Endothelial cell (in vitro differentiated cells): ENCODE data around the gene OTOF. TPM values are rescaled to one million over a fixed set of nuclear protein-coding genes. Genes with fewer than 3 reads are reported as not detected.

Source experiments
- DNase-seq: peaks from one replicate; pipeline ENCODE4 v3.0.0; 2021; ENCODE audit warnings: low spot score
- H3K27ac Mint-ChIP-seq: one replicate; pipeline ENCODE4 v1.8.0; 2021; ENCODE audit warnings: mixed read lengths, inconsistent platforms; ENCODE audit not compliant: unreplicated experiment
- H3K27me3 Mint-ChIP-seq: one replicate; pipeline ENCODE4 v1.8.0; 2021; ENCODE audit warnings: mild to moderate bottlenecking, moderate library complexity, mixed read lengths, inconsistent platforms; ENCODE audit not compliant: unreplicated experiment
- H3K36me3 Mint-ChIP-seq: one replicate; pipeline ENCODE4 v1.8.0; 2021; ENCODE audit warnings: mild to moderate bottlenecking, low read depth, mixed read lengths, inconsistent platforms; ENCODE audit not compliant: unreplicated experiment
- H3K4me1 Mint-ChIP-seq: one replicate; pipeline ENCODE4 v1.8.0; 2021; ENCODE audit warnings: mild to moderate bottlenecking, mixed read lengths, inconsistent platforms; ENCODE audit not compliant: unreplicated experiment
- H3K4me3 Mint-ChIP-seq: one replicate; pipeline ENCODE4 v1.8.0; 2021; ENCODE audit warnings: mild to moderate bottlenecking, mixed read lengths, inconsistent platforms; ENCODE audit not compliant: unreplicated experiment
- H3K9me3 Mint-ChIP-seq: one replicate; pipeline ENCODE4 v1.8.0; 2021; ENCODE audit warnings: mixed read lengths, inconsistent platforms; ENCODE audit not compliant: unreplicated experiment
- total RNA-seq: library from RNA; stranded (reverse); fragmentation: NEBNext Ultra II Directional; extraction: Animal tissue kit (Norgen Biotek cat#: 25700); gene quantifications from one replicate; pipeline ENCODE4 v1.2.1, GENCODE V29; 2021; ENCODE audit not compliant: unreplicated experiment
- TF ChIP-seq, protein P1 (sequence below): fragments of 200-600 bp; sonication (generic); IDR thresholded peaks from one replicate; pipeline ENCODE4 v1.5.0; 2021; ENCODE audit warnings: antibody characterized with exemption; ENCODE audit not compliant: unreplicated experiment

OTOF gene
- total RNA-seq, 1 donor from 2014 or later, result 0.13 TPM

- H3K27me3 Mint-ChIP-seq, result no peaks in the 10 kb centered on the region
- no peaks in the 10 kb centered on the region for H3K36me3 Mint-ChIP-seq
- DNase-seq, result no peak
- H3K27ac Mint-ChIP-seq, result no peak overlapping the region
- no peaks in the 10 kb centered on the region for H3K9me3 Mint-ChIP-seq
- TF ChIP-seq, protein P1, sequence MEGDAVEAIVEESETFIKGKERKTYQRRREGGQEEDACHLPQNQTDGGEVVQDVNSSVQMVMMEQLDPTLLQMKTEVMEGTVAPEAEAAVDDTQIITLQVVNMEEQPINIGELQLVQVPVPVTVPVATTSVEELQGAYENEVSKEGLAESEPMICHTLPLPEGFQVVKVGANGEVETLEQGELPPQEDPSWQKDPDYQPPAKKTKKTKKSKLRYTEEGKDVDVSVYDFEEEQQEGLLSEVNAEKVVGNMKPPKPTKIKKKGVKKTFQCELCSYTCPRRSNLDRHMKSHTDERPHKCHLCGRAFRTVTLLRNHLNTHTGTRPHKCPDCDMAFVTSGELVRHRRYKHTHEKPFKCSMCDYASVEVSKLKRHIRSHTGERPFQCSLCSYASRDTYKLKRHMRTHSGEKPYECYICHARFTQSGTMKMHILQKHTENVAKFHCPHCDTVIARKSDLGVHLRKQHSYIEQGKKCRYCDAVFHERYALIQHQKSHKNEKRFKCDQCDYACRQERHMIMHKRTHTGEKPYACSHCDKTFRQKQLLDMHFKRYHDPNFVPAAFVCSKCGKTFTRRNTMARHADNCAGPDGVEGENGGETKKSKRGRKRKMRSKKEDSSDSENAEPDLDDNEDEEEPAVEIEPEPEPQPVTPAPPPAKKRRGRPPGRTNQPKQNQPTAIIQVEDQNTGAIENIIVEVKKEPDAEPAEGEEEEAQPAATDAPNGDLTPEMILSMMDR, result no peak
- peaks cover 10% of the 10 kb centered on the region for H3K4me1 Mint-ChIP-seq
- no peak overlapping the region for H3K4me3 Mint-ChIP-seq
These were observed 39.0 kb downstream of the OTOF start for GRCh38 chr2:26438926-26439325.

DNA sequence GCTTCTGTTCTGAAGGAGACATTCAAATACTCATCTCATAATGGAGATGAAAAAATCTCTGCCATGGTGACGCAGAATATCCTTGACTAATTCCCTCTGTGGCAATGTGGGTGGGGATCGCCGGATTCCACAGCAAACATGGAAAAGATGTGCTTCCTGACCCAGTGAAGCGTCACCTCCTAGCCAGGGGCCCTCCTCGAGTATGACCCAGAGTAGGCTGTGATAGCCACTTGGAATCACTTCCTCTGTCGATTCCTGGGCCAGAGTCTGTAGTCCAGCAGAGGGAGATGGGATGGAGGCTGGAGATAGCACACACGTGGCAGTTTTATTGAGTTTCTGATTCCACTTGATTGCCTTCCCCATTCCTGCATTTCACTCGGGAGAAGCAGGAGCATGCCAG lies 39.4 kb downstream of the OTOF start:
- Mint-ChIP-seq H3K27me3 (no peaks in the 10 kb centered on the region), H3K27ac (no peak overlapping the region), H3K4me3 (no peak overlapping the region), H3K4me1 (peaks cover 9% of the 10 kb centered on the region), H3K36me3 (no peaks in the 10 kb centered on the region), H3K9me3 (no peaks in the 10 kb centered on the region)
- no peak for DNase-seq
- TF ChIP-seq, protein P1, result no peak

GRCh38 chr2:26435106-26435505 lies 42.8 kb downstream of the OTOF start:
- H3K4me3 Mint-ChIP-seq, result no peak overlapping the region
- no peak overlapping the region for H3K27ac Mint-ChIP-seq
- TF ChIP-seq, protein P1, result no peak
- no peaks in the 10 kb centered on the region for H3K36me3 Mint-ChIP-seq
- peaks cover 6% of the 10 kb centered on the region for H3K4me1 Mint-ChIP-seq
- DNase-seq, result no peak
- no peaks in the 10 kb centered on the region for H3K9me3 Mint-ChIP-seq
- peaks cover 5% of the 10 kb centered on the region for H3K27me3 Mint-ChIP-seq

GRCh38 chr2:26432859-26433258 lies 45.1 kb downstream of the OTOF start:
- H3K27ac Mint-ChIP-seq, result no peak overlapping the region
- no peaks in the 10 kb centered on the region for H3K36me3 Mint-ChIP-seq
- TF ChIP-seq, protein P1, result no peak
- H3K4me1 Mint-ChIP-seq, result no peaks in the 10 kb centered on the region
- no peak for DNase-seq
- H3K9me3 Mint-ChIP-seq, result no peaks in the 10 kb centered on the region
- no peak overlapping the region for H3K4me3 Mint-ChIP-seq
- H3K27me3 Mint-ChIP-seq, result peaks cover 5% of the 10 kb centered on the region

GRCh38 chr2:26432363-26432762 lies 45.6 kb downstream of the OTOF start:
- Mint-ChIP-seq H3K27me3 (peaks cover 5% of the 10 kb centered on the region), H3K4me1 (no peaks in the 10 kb centered on the region), H3K27ac (no peak overlapping the region), H3K36me3 (no peaks in the 10 kb centered on the region), H3K9me3 (no peaks in the 10 kb centered on the region), H3K4me3 (no peak overlapping the region)
- TF ChIP-seq, protein P1, result no peak
- DNase-seq, result no peak
